ENCODE results near the gene AFTPH.
"Not testable (repeated sequence)": the region's sequence is repeated elsewhere in the genome, so short reads cannot be mapped to it uniquely, and the experiment has no call there.

AFTPH gene

DNA sequence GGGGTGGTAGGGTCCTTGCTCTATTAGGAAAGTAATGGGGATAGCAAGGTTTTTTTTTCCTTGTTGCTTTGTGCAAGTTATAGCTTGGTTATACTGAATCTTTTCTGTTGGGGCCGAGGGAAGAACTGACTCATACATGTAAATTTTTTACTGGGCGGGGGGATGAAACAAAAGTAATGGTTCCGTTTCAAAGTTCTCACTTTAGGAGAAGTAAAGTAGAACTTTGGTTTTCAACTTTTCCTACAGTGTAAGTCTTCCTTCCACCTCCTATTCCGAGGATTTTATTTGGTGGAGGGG lies 1.1 kb downstream of the AFTPH start:
- H3K27me3 ChIP-seq (ENCODE audit: control insufficient read depth, insufficient read depth, low read length), result no peaks in the 10 kb centered on the region
- H3K36me3 ChIP-seq (ENCODE audit: control insufficient read depth, insufficient read depth, low read length), result no peaks in the 10 kb centered on the region
- H3K9ac ChIP-seq (ENCODE audit: low read length), result peak overlapping the region; percentile 72
- no peaks in the 10 kb centered on the region for H3K9me3 ChIP-seq (ENCODE audit: control insufficient read depth, insufficient read depth, low read depth, low read length)
- no peak overlapping the region for H3K27ac ChIP-seq (ENCODE audit: low read depth, low read length)
- H3K4me1 ChIP-seq (ENCODE audit: control insufficient read depth, insufficient read depth, low read length), result peaks cover 4% of the 10 kb centered on the region
- peak overlapping the region; percentile 91 for H3K4me3 ChIP-seq (ENCODE audit: low read depth, low read length)

DNA sequence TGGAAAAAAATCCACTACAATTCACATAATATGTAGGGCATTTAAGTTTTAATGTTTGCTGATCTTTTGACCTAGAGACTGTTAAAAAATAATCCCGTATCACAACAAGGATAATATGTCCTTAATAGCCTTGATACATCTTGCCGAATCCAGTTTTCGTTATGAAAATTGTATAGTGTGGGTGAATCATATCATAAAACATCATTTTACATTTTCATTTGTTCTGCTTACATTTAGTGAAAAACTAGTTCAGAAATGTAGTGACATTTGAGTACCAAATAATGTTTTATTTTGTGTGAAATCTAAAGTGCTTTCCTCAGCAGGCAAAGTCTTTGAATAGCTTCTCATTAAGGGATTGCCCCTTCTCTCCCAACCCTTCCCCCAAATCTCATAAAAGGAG lies 1.9 kb downstream of the AFTPH start:
- H3K27ac ChIP-seq (ENCODE audit: low read depth, low read length), result no peak overlapping the region
- H3K9ac ChIP-seq (ENCODE audit: low read length), result no peak overlapping the region
- no peaks in the 10 kb centered on the region for H3K36me3 ChIP-seq (ENCODE audit: control insufficient read depth, insufficient read depth, low read length)
- H3K4me1 ChIP-seq (ENCODE audit: control insufficient read depth, insufficient read depth, low read length), result peaks cover 4% of the 10 kb centered on the region
- no peaks in the 10 kb centered on the region for H3K27me3 ChIP-seq (ENCODE audit: control insufficient read depth, insufficient read depth, low read length)
- no peaks in the 10 kb centered on the region for H3K9me3 ChIP-seq (ENCODE audit: control insufficient read depth, insufficient read depth, low read depth, low read length)
- peak overlapping the region; percentile 91 for H3K4me3 ChIP-seq (ENCODE audit: low read depth, low read length)

DNA sequence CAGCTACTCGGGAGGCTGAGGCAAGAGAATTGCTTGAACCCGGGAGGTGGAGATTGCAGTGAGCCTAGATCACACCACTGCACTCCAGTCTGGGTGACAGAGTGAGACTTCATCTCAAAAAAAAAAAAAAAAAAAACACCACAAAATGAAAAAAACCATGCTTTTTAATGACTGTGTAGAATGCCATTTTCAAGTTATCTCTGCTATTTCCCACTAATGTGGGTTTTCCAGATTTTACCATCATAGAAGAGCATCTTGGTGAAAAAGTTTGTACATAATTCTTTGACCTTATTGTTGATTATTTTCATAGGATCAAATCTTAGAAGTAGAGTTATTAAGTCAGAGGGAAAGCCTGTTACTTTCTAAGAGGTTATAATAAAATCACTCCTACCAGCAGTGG lies 6.8 kb downstream of the AFTPH start:
- H3K9ac ChIP-seq (ENCODE audit: low read length); H3K27ac ChIP-seq (ENCODE audit: low read depth, low read length); H3K4me3 ChIP-seq (ENCODE audit: low read depth, low read length); H3K36me3 ChIP-seq (ENCODE audit: control insufficient read depth, insufficient read depth, low read length); H3K27me3 ChIP-seq (ENCODE audit: control insufficient read depth, insufficient read depth, low read length); H3K9me3 ChIP-seq (ENCODE audit: control insufficient read depth, insufficient read depth, low read depth, low read length); H3K4me1 ChIP-seq (ENCODE audit: control insufficient read depth, insufficient read depth, low read length): not testable (repeated sequence)

DNA sequence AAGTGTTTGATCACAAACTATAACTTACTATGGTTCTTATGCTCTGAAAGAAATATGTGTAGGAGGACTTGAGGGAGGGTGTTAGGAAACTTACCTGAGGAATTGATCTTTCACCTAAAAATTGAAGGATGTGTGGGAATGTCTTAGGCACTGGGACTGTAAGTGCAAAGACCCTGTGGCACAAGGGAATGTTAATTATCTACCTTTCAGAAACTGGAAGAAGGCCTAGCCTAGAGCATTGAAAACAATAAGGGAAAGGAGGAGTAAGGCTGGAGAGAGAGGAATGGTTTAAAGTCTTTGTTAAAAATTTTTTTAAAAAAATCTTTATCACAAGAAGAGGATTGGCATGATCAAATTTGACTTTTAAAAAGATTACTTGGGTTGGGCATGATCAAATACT lies 7.9 kb downstream of the AFTPH start:
- Histone ChIP-seq H3K27ac (ENCODE audit: low read depth, low read length) (no peak overlapping the region), H3K4me3 (ENCODE audit: low read depth, low read length) (no peak overlapping the region), H3K36me3 (ENCODE audit: control insufficient read depth, insufficient read depth, low read length) (no peaks in the 10 kb centered on the region), H3K9ac (ENCODE audit: low read length) (no peak overlapping the region), H3K27me3 (ENCODE audit: control insufficient read depth, insufficient read depth, low read length) (no peaks in the 10 kb centered on the region), H3K4me1 (ENCODE audit: control insufficient read depth, insufficient read depth, low read length) (no peaks in the 10 kb centered on the region), H3K9me3 (ENCODE audit: control insufficient read depth, insufficient read depth, low read depth, low read length) (no peaks in the 10 kb centered on the region)

GRCh38 chr2:64533882-64534281 lies 9.8 kb downstream of the AFTPH start:
- Histone ChIP-seq H3K9ac (ENCODE audit: low read length) (no peak overlapping the region), H3K4me3 (ENCODE audit: low read depth, low read length) (no peak overlapping the region), H3K9me3 (ENCODE audit: control insufficient read depth, insufficient read depth, low read depth, low read length) (no peaks in the 10 kb centered on the region), H3K36me3 (ENCODE audit: control insufficient read depth, insufficient read depth, low read length) (no peaks in the 10 kb centered on the region), H3K27ac (ENCODE audit: low read depth, low read length) (no peak overlapping the region), H3K27me3 (ENCODE audit: control insufficient read depth, insufficient read depth, low read length) (no peaks in the 10 kb centered on the region), H3K4me1 (ENCODE audit: control insufficient read depth, insufficient read depth, low read length) (peaks cover 8% of the 10 kb centered on the region)

DNA sequence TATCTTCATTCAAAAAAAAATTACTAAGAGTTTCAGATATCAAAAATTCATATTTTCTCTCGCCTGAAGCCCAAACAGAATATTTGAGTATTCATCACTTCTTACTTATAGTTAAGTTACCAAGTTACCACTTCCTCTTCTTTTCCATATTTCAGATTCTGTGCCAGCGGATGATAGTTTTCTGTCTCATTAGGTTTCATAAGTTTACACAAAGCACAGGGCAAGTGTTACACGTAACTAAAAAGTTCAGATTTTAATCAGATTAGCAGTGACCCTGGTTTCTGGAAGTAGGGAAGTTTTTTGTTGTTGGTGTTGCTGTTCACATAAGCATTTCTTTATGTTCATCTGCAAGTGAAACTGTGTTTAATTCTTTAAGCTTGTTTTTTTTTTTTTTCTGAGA lies 10.2 kb downstream of the AFTPH start:
- Histone ChIP-seq H3K4me3 (ENCODE audit: low read depth, low read length) (no peak overlapping the region), H3K36me3 (ENCODE audit: control insufficient read depth, insufficient read depth, low read length) (no peaks in the 10 kb centered on the region), H3K9me3 (ENCODE audit: control insufficient read depth, insufficient read depth, low read depth, low read length) (no peaks in the 10 kb centered on the region), H3K4me1 (ENCODE audit: control insufficient read depth, insufficient read depth, low read length) (peaks cover 13% of the 10 kb centered on the region), H3K27me3 (ENCODE audit: control insufficient read depth, insufficient read depth, low read length) (no peaks in the 10 kb centered on the region), H3K27ac (ENCODE audit: low read depth, low read length) (no peak overlapping the region), H3K9ac (ENCODE audit: low read length) (no peak overlapping the region)

DNA sequence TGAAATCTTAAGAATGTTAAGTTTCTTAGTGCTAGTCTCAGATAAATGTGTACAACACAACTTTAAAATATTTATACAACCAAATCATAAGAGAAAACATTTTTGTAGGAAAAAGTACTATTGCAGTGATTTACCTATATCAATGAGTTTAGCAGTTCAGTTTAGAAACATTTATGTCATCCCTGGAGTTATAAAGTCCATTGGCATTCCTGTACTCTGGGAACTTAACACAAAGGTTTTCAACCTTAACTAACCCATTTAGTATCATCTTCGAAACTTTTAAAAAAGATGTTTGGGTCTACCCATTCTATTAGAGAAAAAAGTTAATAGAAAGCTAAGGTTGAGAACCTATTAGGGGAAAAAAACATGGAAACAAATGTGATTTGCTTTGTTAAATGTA lies 10.9 kb downstream of the AFTPH start:
- H3K36me3 ChIP-seq (ENCODE audit: control insufficient read depth, insufficient read depth, low read length), result no peaks in the 10 kb centered on the region
- no peaks in the 10 kb centered on the region for H3K27me3 ChIP-seq (ENCODE audit: control insufficient read depth, insufficient read depth, low read length)
- no peak overlapping the region for H3K27ac ChIP-seq (ENCODE audit: low read depth, low read length)
- H3K4me3 ChIP-seq (ENCODE audit: low read depth, low read length), result no peak overlapping the region
- no peak overlapping the region for H3K9ac ChIP-seq (ENCODE audit: low read length)
- H3K4me1 ChIP-seq (ENCODE audit: control insufficient read depth, insufficient read depth, low read length), result peaks cover 16% of the 10 kb centered on the region
- no peaks in the 10 kb centered on the region for H3K9me3 ChIP-seq (ENCODE audit: control insufficient read depth, insufficient read depth, low read depth, low read length)

GRCh38 chr2:64537991-64538390 lies 13.9 kb downstream of the AFTPH start:
- H3K4me3 ChIP-seq (ENCODE audit: low read depth, low read length), result no peak overlapping the region
- H3K9ac ChIP-seq (ENCODE audit: low read length), result no peak overlapping the region
- H3K36me3 ChIP-seq (ENCODE audit: control insufficient read depth, insufficient read depth, low read length), result no peaks in the 10 kb centered on the region
- H3K4me1 ChIP-seq (ENCODE audit: control insufficient read depth, insufficient read depth, low read length), result peaks cover 16% of the 10 kb centered on the region
- no peaks in the 10 kb centered on the region for H3K9me3 ChIP-seq (ENCODE audit: control insufficient read depth, insufficient read depth, low read depth, low read length)
- H3K27me3 ChIP-seq (ENCODE audit: control insufficient read depth, insufficient read depth, low read length), result no peaks in the 10 kb centered on the region
- H3K27ac ChIP-seq (ENCODE audit: low read depth, low read length), result no peak overlapping the region

- Histone ChIP-seq H3K9ac (ENCODE audit: low read length) (no peak overlapping the region), H3K27ac (ENCODE audit: low read depth, low read length) (0 out of 2 replicates have a peak overlapping the region, but pooled peaks have one; percentile 24), H3K4me3 (ENCODE audit: low read depth, low read length) (no peak overlapping the region), H3K27me3 (ENCODE audit: control insufficient read depth, insufficient read depth, low read length) (no peaks in the 10 kb centered on the region), H3K9me3 (ENCODE audit: control insufficient read depth, insufficient read depth, low read depth, low read length) (no peaks in the 10 kb centered on the region), H3K36me3 (ENCODE audit: control insufficient read depth, insufficient read depth, low read length) (no peaks in the 10 kb centered on the region), H3K4me1 (ENCODE audit: control insufficient read depth, insufficient read depth, low read length) (peaks cover 16% of the 10 kb centered on the region)
Measured at GRCh38 chr2:64538764-64539433, 14.8 kb downstream of the AFTPH start.

GRCh38 chr2:64540615-64541014 lies 16.5 kb downstream of the AFTPH start:
- Histone ChIP-seq H3K36me3 (ENCODE audit: control insufficient read depth, insufficient read depth, low read length) (no peaks in the 10 kb centered on the region), H3K27me3 (ENCODE audit: control insufficient read depth, insufficient read depth, low read length) (no peaks in the 10 kb centered on the region), H3K9me3 (ENCODE audit: control insufficient read depth, insufficient read depth, low read depth, low read length) (no peaks in the 10 kb centered on the region), H3K4me3 (ENCODE audit: low read depth, low read length) (no peak overlapping the region), H3K9ac (ENCODE audit: low read length) (no peak overlapping the region), H3K4me1 (ENCODE audit: control insufficient read depth, insufficient read depth, low read length) (peaks cover 16% of the 10 kb centered on the region), H3K27ac (ENCODE audit: low read depth, low read length) (no peak overlapping the region)

DNA sequence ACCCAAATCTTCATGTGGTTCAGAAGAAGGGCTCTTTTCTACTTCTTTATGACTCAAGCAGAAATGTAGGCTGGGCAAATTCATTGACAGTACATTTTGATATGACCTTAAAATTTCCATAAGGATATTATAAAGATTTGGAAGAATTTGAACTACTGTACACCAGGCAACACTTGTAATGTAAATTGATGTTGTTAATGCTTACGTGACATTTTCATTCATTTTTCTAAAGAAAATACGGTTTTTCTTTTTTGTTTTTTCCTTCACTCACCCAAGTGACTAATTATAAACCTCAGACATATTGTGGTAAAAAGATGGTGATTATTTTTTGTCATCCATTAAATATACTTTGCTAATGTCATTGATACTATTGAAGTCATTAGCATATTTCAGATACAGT lies 17.4 kb downstream of the AFTPH start:
- H3K36me3 ChIP-seq (ENCODE audit: control insufficient read depth, insufficient read depth, low read length), result no peaks in the 10 kb centered on the region
- peaks cover 16% of the 10 kb centered on the region for H3K4me1 ChIP-seq (ENCODE audit: control insufficient read depth, insufficient read depth, low read length)
- no peak overlapping the region for H3K9ac ChIP-seq (ENCODE audit: low read length)
- H3K9me3 ChIP-seq (ENCODE audit: control insufficient read depth, insufficient read depth, low read depth, low read length), result no peaks in the 10 kb centered on the region
- no peak overlapping the region for H3K27ac ChIP-seq (ENCODE audit: low read depth, low read length)
- H3K4me3 ChIP-seq (ENCODE audit: low read depth, low read length), result no peak overlapping the region
- H3K27me3 ChIP-seq (ENCODE audit: control insufficient read depth, insufficient read depth, low read length), result no peaks in the 10 kb centered on the region

All from HUES6 (cell line).